IMR-90 (cell line): ENCODE results near the gene EVA1A. TPM values are rescaled to one million over a fixed set of nuclear protein-coding genes. Genes with fewer than 3 reads are reported as not detected.

Experiments used
- ATAC-seq: fragments of 200-7000 bp; cut with Tn5 transposase; 2 replicates; pipeline ENCODE4 v1.9.1; 2020; ENCODE audit warnings: low read depth, mild to moderate bottlenecking, moderate library complexity
- BruUV-seq: library from RNA; stranded (reverse); fragments of 400-500 nt; replicated peaks from 2 replicates; lab custom pipeline; 2021; lab: Mats Ljungman, UMichigan
- CTCF ChIA-PET: fragments of 300-600 bp; formaldehyde crosslinking; extraction: SDS; loops from one replicate; lab custom pipeline; 2021; ENCODE audit warnings: antibody characterized with exemption; lab: Yijun Ruan, JAX
- POLR2A ChIA-PET: fragments of 300-600 bp; sonication (Branson Sonifier 250); formaldehyde crosslinking; loops from one replicate; lab custom pipeline; 2022; ENCODE audit warnings: antibody characterized with exemption; ENCODE audit not compliant: unreplicated experiment; lab: Charles Lee
- DNase-seq: peaks from one replicate; pipeline ENCODE4 v3.0.0; 2013
- H2AFZ ChIP-seq: replicated peaks from 2 replicates; pipeline ENCODE3; 2013; ENCODE audit warnings: low read length, mild to moderate bottlenecking; ENCODE audit not compliant: poor library complexity
- H2AK5ac ChIP-seq: 2 replicates; pipeline ENCODE4 v1.6.1; 2013; ENCODE audit warnings: low read depth, low read length, inconsistent platforms
- H2AK9ac ChIP-seq: replicated peaks from 2 replicates; pipeline ENCODE3; 2013; ENCODE audit warnings: mild to moderate bottlenecking, low read depth, low read length, moderate library complexity; ENCODE audit not compliant: poor library complexity
- H2BK120ac ChIP-seq: 2 replicates; pipeline ENCODE4 v1.6.1; 2013; ENCODE audit warnings: low read depth, low read length, inconsistent platforms
- H2BK15ac ChIP-seq: 3 replicates; pipeline ENCODE4 v1.6.1; 2013; ENCODE audit warnings: low read depth, low read length, inconsistent platforms
- H2BK20ac ChIP-seq: 2 replicates; pipeline ENCODE4 v1.6.1; 2013; ENCODE audit warnings: low read depth, mild to moderate bottlenecking, inconsistent platforms, low read length, moderate library complexity
- H2BK5ac ChIP-seq: 2 replicates; pipeline ENCODE4 v1.6.1; 2013; ENCODE audit warnings: mild to moderate bottlenecking, low read depth, low read length, inconsistent platforms; ENCODE audit not compliant: poor library complexity, severe bottlenecking
- H3K14ac ChIP-seq: replicated peaks from 2 replicates; pipeline ENCODE4 v1.6.1; 2013; ENCODE audit warnings: low read depth, low read length, inconsistent platforms
- H3K18ac ChIP-seq: 2 replicates; pipeline ENCODE4 v1.6.1; 2013; ENCODE audit warnings: low read depth, low read length, control low read depth
- H3K23ac ChIP-seq: 2 replicates; pipeline ENCODE4 v1.6.1; 2013; ENCODE audit warnings: low read depth, low read length, inconsistent platforms
- H3K27ac ChIP-seq: 2 replicates; pipeline ENCODE4 v1.5.1; 2013; ENCODE audit warnings: mild to moderate bottlenecking, control low read depth, low read length; ENCODE audit not compliant: insufficient read depth
- H3K27me3 ChIP-seq: 2 replicates; pipeline ENCODE4 v1.6.1; 2013; ENCODE audit warnings: low read length; ENCODE audit not compliant: control insufficient read depth, insufficient read depth
- H3K36me3 ChIP-seq: 2 replicates; pipeline ENCODE4 v1.6.1; 2013; ENCODE audit warnings: low read length, mixed read lengths; ENCODE audit not compliant: control insufficient read depth, insufficient read depth
- H3K4ac ChIP-seq: 2 replicates; pipeline ENCODE4 v1.6.1; 2013; ENCODE audit warnings: low read depth, low read length, inconsistent platforms
- H3K4me1 ChIP-seq: 2 replicates; pipeline ENCODE4 v1.6.1; 2013; ENCODE audit warnings: low read length, mixed read lengths; ENCODE audit not compliant: control insufficient read depth, insufficient read depth
- H3K4me2 ChIP-seq: 2 replicates; pipeline ENCODE4 v1.6.1; 2013; ENCODE audit warnings: low read depth, mild to moderate bottlenecking, control low read depth, low read length, moderate library complexity
- H3K4me3 ChIP-seq: 2 replicates; pipeline ENCODE4 v1.5.1; 2013; ENCODE audit warnings: low read depth, mild to moderate bottlenecking, control low read depth, low read length, moderate library complexity; ENCODE audit not compliant: insufficient read depth
- H3K56ac ChIP-seq: 2 replicates; pipeline ENCODE4 v1.6.1; 2013; ENCODE audit warnings: low read length, inconsistent platforms; ENCODE audit not compliant: insufficient read depth; ENCODE audit errors: extremely low read depth
- H3K79me1 ChIP-seq, 2 experiments: 2 replicates each; pipeline ENCODE4 v1.6.1; 2013; ENCODE audit warnings: low read length in 2 of 2, inconsistent platforms in 1 of 2, low read depth in 1 of 2
- H3K9ac ChIP-seq: 2 replicates; pipeline ENCODE4 v1.6.1; 2013; ENCODE audit warnings: low read depth, low read length, control low read depth
- H3K9me1 ChIP-seq: 2 replicates; pipeline ENCODE4 v1.6.1; 2013; ENCODE audit warnings: low read length, inconsistent platforms; ENCODE audit not compliant: insufficient read depth
- H3K9me3 ChIP-seq: 2 replicates; pipeline ENCODE4 v1.6.1; 2013; ENCODE audit warnings: low read length; ENCODE audit not compliant: control insufficient read depth, insufficient read depth
- H4K20me1 ChIP-seq: 2 replicates; pipeline ENCODE4 v1.6.1; 2013; ENCODE audit warnings: low read length, inconsistent platforms; ENCODE audit not compliant: insufficient read depth
- H4K5ac ChIP-seq: 2 replicates; pipeline ENCODE4 v1.6.1; 2013; ENCODE audit warnings: mild to moderate bottlenecking, low read depth, low read length, control low read depth
- H4K8ac ChIP-seq, 2 experiments: 2 replicates each; pipeline ENCODE4 v1.6.1; 2013; ENCODE audit warnings: low read depth in 2 of 2, low read length in 2 of 2, control low read depth in 1 of 2, inconsistent platforms in 1 of 2
- H4K91ac ChIP-seq: 2 replicates; pipeline ENCODE4 v1.6.1; 2013; ENCODE audit warnings: low read depth, low read length, inconsistent platforms; ENCODE audit not compliant: insufficient read depth
- BHLHE40 ChIP-seq: fragments of 150-350 bp; IDR thresholded peaks from 2 replicates; pipeline ENCODE4 v1.6.1; 2016; ENCODE audit warnings: mild to moderate bottlenecking, low read depth, low read length
- CEBPB ChIP-seq: IDR thresholded peaks from 2 replicates; pipeline ENCODE4 v1.6.1; 2012; ENCODE audit warnings: low read depth, low read length, improper control_type of control experiment
- CHD1 ChIP-seq: IDR thresholded peaks from 2 replicates; pipeline ENCODE4 v1.6.1; 2012; ENCODE audit warnings: low read depth, low read length, improper control_type of control experiment
- FOS ChIP-seq: fragments of 150-350 bp; IDR thresholded peaks from 2 replicates; pipeline ENCODE4 v1.6.1; 2016; ENCODE audit warnings: low read depth, low read length
- MAFK ChIP-seq: IDR thresholded peaks from 2 replicates; pipeline ENCODE4 v1.6.1; 2012; ENCODE audit warnings: low read depth, low read length, improper control_type of control experiment
- MAZ ChIP-seq: IDR thresholded peaks from 2 replicates; pipeline ENCODE4 v1.6.1; 2012; ENCODE audit warnings: low read depth, mild to moderate bottlenecking, low read length, improper control_type of control experiment, moderate library complexity, borderline replicate concordance
- MXI1 ChIP-seq: IDR thresholded peaks from 2 replicates; pipeline ENCODE4 v1.6.1; 2012; ENCODE audit warnings: low read depth, mild to moderate bottlenecking, low read length, moderate library complexity, borderline replicate concordance
- NFE2L2 ChIP-seq: fragments of 150-350 bp; IDR thresholded peaks from 2 replicates; pipeline ENCODE4 v1.6.1; 2016; ENCODE audit warnings: low read depth, mild to moderate bottlenecking, low read length
- POLR2A ChIP-seq: IDR thresholded peaks from 2 replicates; pipeline ENCODE4 v1.6.1; 2012; ENCODE audit warnings: mild to moderate bottlenecking, low read depth, low read length
- RAD21 ChIP-seq: IDR thresholded peaks from 2 replicates; pipeline ENCODE4 v1.6.1; 2012; ENCODE audit warnings: low read length, improper control_type of control experiment
- RCOR1 ChIP-seq: IDR thresholded peaks from 2 replicates; pipeline ENCODE4 v1.6.1; 2012; ENCODE audit warnings: mild to moderate bottlenecking, low read length, improper control_type of control experiment; ENCODE audit not compliant: insufficient replicate concordance
- RFX5 ChIP-seq: IDR thresholded peaks from 2 replicates; pipeline ENCODE4 v1.8.0; 2012; ENCODE audit warnings: low read depth, mild to moderate bottlenecking, low read length, moderate library complexity
- SMC3 ChIP-seq: fragments of 150-350 bp; IDR thresholded peaks from 2 replicates; pipeline ENCODE4 v1.6.1; 2016; ENCODE audit warnings: low read depth, mild to moderate bottlenecking, antibody characterized with exemption, low read length, moderate library complexity
- WGBS, 2 experiments: methylation state at CpG; one replicate each; pipeline versions ENCODE4 v1.1.5 to v1.1.7; 2013; ENCODE audit warnings: missing lambda C conversion rate in 2 of 2; ENCODE audit not compliant: insufficient read length in 1 of 2; ENCODE audit errors: extremely low coverage in 2 of 2; 5-methylcytosine and 5-hydroxymethylcytosine counted together
- dilution Hi-C: fragments of 300-500 bp; cut with HindIII; formaldehyde crosslinking; loops from one replicate; pipeline ENCODE4 v1.14.3; 2018; ENCODE audit warnings: low sequenced_read_pairs; ENCODE audit not compliant: unreplicated experiment
- in situ Hi-C: fragments of 300-500 bp; cut with MboI; formaldehyde crosslinking; loops from 3 replicates; pipeline ENCODE4 v1.14.3; 2019; ENCODE audit warnings: low sequenced_read_pairs, inconsistent platforms, mixed read lengths
- intact Hi-C: fragments of 100-400 bp; cut with micrococcal nuclease; formaldehyde crosslinking; loops from 2 replicates; pipeline ENCODE4 v1.10.0; 2022
- polyA plus RNA-seq, 3 experiments: library from polyadenylated mRNA; depleted of rRNA; stranded (reverse); fragments of >200 nt; gene quantifications; 2 replicates each; pipeline ENCODE4 v1.2.3, GENCODE V29; 2012; ENCODE audit warnings: low replicate concordance in 1 of 3
- total RNA-seq: library from RNA; depleted of rRNA; stranded (reverse); fragments of >200 nt; gene quantifications from 2 replicates; pipeline ENCODE4 v1.2.3, GENCODE V29; 2012
- TF ChIP-seq, protein P1 (sequence below): conservative IDR thresholded peaks from 2 replicates; pipeline ENCODE4 v1.5.1; 2012; ENCODE audit warnings: mild to moderate bottlenecking, low read depth, low read length, improper control_type of control experiment
- TF ChIP-seq, protein P2 (sequence below): fragments of 150-350 bp; IDR thresholded peaks from 2 replicates; pipeline ENCODE4 v1.6.1; 2017; ENCODE audit warnings: mild to moderate bottlenecking, antibody characterized with exemption, low read length, low read depth
- TF ChIP-seq, protein P3 (sequence below): fragments of 150-350 bp; IDR thresholded peaks from 2 replicates; pipeline ENCODE4 v1.6.1; 2016; ENCODE audit warnings: low read depth, mild to moderate bottlenecking, low read length, moderate library complexity, borderline replicate concordance

EVA1A gene
- total and polyA plus RNA-seq, 2 of the 4 experiments (the other 2 are of a cell fraction) = 54.5 to 93.7 TPM

DNA sequence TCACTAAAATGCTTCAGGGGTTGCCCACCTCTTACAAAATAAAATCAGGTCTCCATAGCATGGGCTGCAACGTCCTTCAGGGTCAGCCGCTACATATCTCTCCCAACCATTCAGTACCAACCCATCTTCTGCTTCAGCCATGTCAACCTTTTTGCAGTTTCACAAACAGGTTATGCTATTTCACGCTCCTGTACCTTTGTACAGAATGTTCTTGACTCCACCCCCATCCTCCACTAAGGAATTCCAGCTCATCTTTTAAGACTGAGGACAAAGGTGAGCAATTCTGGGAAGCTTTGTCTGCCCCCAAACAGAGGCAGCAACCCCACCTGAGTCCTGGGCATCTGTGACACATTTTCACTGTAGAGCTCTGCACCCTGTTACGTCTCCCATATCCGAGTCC, 8.8 kb upstream of the EVA1A start:
- no peak overlapping the region for H2AK5ac ChIP-seq
- in situ Hi-C loops = no loop called here

More for the DNA sequence above, 8.8 kb upstream of the EVA1A start:
- no peak overlapping the region for H2BK5ac ChIP-seq
- WGBS, 2 experiments = 96% methylated on average over 3 of the region's 5 CpGs; no CpG with 5 or more reads in 1 of the 2 experiments
- no peak overlapping the region for H4K91ac ChIP-seq
- H2BK20ac ChIP-seq = no peak overlapping the region
- DNase-seq (no peak), ATAC-seq (no peak)
- H3K56ac ChIP-seq = no peak overlapping the region
- TF ChIP-seq MAFK (no peak), FOS (no peak), RAD21 (no peak), NFE2L2 (no peak), RFX5 (no peak), CHD1 (no peak), SMC3 (no peak), BHLHE40 (no peak), POLR2A (no peak), MXI1 (no peak), MAZ (no peak), CEBPB (no peak), RCOR1 (no peak)
- TF ChIP-seq, protein P1, sequence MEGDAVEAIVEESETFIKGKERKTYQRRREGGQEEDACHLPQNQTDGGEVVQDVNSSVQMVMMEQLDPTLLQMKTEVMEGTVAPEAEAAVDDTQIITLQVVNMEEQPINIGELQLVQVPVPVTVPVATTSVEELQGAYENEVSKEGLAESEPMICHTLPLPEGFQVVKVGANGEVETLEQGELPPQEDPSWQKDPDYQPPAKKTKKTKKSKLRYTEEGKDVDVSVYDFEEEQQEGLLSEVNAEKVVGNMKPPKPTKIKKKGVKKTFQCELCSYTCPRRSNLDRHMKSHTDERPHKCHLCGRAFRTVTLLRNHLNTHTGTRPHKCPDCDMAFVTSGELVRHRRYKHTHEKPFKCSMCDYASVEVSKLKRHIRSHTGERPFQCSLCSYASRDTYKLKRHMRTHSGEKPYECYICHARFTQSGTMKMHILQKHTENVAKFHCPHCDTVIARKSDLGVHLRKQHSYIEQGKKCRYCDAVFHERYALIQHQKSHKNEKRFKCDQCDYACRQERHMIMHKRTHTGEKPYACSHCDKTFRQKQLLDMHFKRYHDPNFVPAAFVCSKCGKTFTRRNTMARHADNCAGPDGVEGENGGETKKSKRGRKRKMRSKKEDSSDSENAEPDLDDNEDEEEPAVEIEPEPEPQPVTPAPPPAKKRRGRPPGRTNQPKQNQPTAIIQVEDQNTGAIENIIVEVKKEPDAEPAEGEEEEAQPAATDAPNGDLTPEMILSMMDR = no peak
- TF ChIP-seq, protein P2, sequence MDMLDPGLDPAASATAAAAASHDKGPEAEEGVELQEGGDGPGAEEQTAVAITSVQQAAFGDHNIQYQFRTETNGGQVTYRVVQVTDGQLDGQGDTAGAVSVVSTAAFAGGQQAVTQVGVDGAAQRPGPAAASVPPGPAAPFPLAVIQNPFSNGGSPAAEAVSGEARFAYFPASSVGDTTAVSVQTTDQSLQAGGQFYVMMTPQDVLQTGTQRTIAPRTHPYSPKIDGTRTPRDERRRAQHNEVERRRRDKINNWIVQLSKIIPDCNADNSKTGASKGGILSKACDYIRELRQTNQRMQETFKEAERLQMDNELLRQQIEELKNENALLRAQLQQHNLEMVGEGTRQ = no peak
- TF ChIP-seq, protein P3, sequence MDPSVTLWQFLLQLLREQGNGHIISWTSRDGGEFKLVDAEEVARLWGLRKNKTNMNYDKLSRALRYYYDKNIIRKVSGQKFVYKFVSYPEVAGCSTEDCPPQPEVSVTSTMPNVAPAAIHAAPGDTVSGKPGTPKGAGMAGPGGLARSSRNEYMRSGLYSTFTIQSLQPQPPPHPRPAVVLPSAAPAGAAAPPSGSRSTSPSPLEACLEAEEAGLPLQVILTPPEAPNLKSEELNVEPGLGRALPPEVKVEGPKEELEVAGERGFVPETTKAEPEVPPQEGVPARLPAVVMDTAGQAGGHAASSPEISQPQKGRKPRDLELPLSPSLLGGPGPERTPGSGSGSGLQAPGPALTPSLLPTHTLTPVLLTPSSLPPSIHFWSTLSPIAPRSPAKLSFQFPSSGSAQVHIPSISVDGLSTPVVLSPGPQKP = no peak
- CTCF ChIA-PET = interaction anchor here (1.1 kb wide), 1 partner anchor 27 kb away, joined by 3 read pairs; no protein-coding TSS in a partner anchor
- no TSS peak for BruUV-seq
- no peak overlapping the region for H3K14ac ChIP-seq
- no peak overlapping the region for H3K27ac ChIP-seq
- no peak overlapping the region for H4K5ac ChIP-seq
- no peaks in the 10 kb centered on the region for H3K9me3 ChIP-seq
- H2BK15ac ChIP-seq = no peak overlapping the region
- no peaks in the 10 kb centered on the region for H3K27me3 ChIP-seq
- no peaks in the 10 kb centered on the region for H4K20me1 ChIP-seq
- H3K4ac ChIP-seq = no peak overlapping the region
- H2AK9ac ChIP-seq = no peak overlapping the region
- H3K4me2 ChIP-seq = no peak overlapping the region
- H3K9ac ChIP-seq = no peak overlapping the region
- H3K36me3 ChIP-seq = no peaks in the 10 kb centered on the region
- intact Hi-C loops (no loop called here), dilution Hi-C loops (no loop called here)
- POLR2A ChIA-PET = no interaction called here
- H3K79me1 ChIP-seq = 0 out of 4 replicates have a peak, but pooled peaks cover 0 to 8% of the 10 kb centered on the region in 2 experiments
- no peak overlapping the region for H2BK120ac ChIP-seq
- peaks cover 12% of the 10 kb centered on the region; the same call in 1 of the 2 replicates for H3K9me1 ChIP-seq
- no peak overlapping the region for H3K23ac ChIP-seq
- H3K4me3 ChIP-seq = no peak overlapping the region
- no peak overlapping the region for H4K8ac ChIP-seq
- no peak overlapping the region for H2AFZ ChIP-seq
- peaks cover 8% of the 10 kb centered on the region for H3K4me1 ChIP-seq
- H3K18ac ChIP-seq = no peak overlapping the region
